Activated T-helper 1 cell treated with anti-CD3 and anti-CD28 coated beads, Interleukin-12 subunit alpha, Interleukin-12 subunit beta, Interleukin-2, Interleukin-4 antibody, amounts not matched to agents 30 ng/mL and 10 ng/mL and 1 ng/mL, durations not matched to agents 14 hours and 24 hours and 36 hours (primary cell): ENCODE results near the gene DMD. TPM values are rescaled to one million over a fixed set of nuclear protein-coding genes. Genes with fewer than 3 reads are reported as not detected.
"Not testable (repeated sequence)": the region's sequence is repeated elsewhere in the genome, so short reads cannot be mapped to it uniquely, and the experiment has no call there.

Source experiments
- DNase-seq: peaks from one replicate; pipeline ENCODE4 v3.0.0; 2021; ENCODE audit warnings: low spot score
- H3K27ac Mint-ChIP-seq: one replicate; pipeline ENCODE4 v1.8.0; 2021; ENCODE audit warnings: mild to moderate bottlenecking, mixed read lengths
- H3K27me3 Mint-ChIP-seq: one replicate; pipeline ENCODE4 v1.8.0; 2022; ENCODE audit warnings: mild to moderate bottlenecking, moderate library complexity, mixed read lengths; ENCODE audit not compliant: insufficient read depth
- H3K36me3 Mint-ChIP-seq: one replicate; pipeline ENCODE4 v1.8.0; 2021; ENCODE audit warnings: low read depth, mixed read lengths
- H3K4me1 Mint-ChIP-seq: one replicate; pipeline ENCODE4 v1.8.0; 2021; ENCODE audit warnings: low read depth, mixed read lengths
- H3K4me3 Mint-ChIP-seq: one replicate; pipeline ENCODE4 v1.8.0; 2021; ENCODE audit warnings: mild to moderate bottlenecking, moderate library complexity, mixed read lengths
- H3K9me3 Mint-ChIP-seq: one replicate; pipeline ENCODE4 v1.8.0; 2021; ENCODE audit warnings: mixed read lengths
- intact Hi-C: fragments of 100-400 bp; cut with micrococcal nuclease; formaldehyde crosslinking; loops from one replicate; pipeline ENCODE4 v1.15.1; 2024
- total RNA-seq: library from RNA; stranded (reverse); gene quantifications from 2 replicates; pipeline ENCODE4 v1.2.3, GENCODE V29; 2022

Gene DMD
- total RNA-seq, 1 donor from 2014 or later = 12.8 TPM

DNA sequence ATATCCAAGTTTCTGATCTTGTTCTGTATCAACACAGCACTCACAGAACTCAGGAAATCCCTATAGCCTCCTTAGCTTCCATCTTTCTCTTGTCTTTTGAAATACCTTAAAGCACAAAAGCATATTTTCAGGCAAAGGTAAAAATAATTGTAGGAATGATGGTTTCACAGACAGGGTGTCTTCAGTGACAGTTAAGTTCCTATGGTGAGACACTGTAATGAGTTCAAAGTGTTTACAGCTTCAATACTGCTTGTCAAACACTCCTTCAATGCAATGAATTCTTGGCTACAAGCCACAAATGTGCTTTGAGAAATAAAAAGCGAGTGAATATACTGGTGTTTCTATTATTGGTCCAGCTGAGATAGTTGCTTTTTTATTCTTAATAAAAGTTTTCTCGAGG is 466.0 kb downstream of the DMD start:
- no peaks in the 10 kb centered on the region for H3K4me1 Mint-ChIP-seq

DNA sequence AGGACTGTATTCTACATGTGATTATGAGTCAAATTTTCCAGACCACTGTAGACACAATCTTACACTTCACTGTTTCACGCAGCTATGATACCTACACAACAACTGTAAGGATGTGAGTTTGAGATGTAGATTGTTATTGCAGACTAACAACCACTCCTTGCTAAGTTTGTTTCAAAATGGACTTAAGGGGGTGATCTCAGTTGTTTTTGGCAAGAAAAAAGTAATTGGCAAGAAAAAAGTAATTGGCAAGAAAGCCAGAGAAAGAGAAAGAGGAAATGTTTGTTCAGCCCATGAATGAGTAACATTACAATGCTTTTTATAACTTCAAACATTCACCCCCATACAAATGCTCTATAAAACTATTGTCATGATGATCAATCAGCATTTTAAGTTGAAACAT is 466.4 kb downstream of the DMD start:
- Mint-ChIP-seq H3K4me1 (no peaks in the 10 kb centered on the region), H3K27ac (no peak overlapping the region), H3K4me3 (no peak overlapping the region), H3K27me3 (no peaks in the 10 kb centered on the region), H3K36me3 (no peaks in the 10 kb centered on the region), H3K9me3 (no peaks in the 10 kb centered on the region)
- intact Hi-C loops = no loop called here
- DNase-seq = no peak

More for the DNA sequence above, 466.0 kb downstream of the DMD start:
- Mint-ChIP-seq H3K36me3 (no peaks in the 10 kb centered on the region), H3K27me3 (no peaks in the 10 kb centered on the region), H3K27ac (no peak overlapping the region), H3K4me3 (no peak overlapping the region), H3K9me3 (no peaks in the 10 kb centered on the region)
- intact Hi-C loops = no loop called here
- no peak for DNase-seq

DNA sequence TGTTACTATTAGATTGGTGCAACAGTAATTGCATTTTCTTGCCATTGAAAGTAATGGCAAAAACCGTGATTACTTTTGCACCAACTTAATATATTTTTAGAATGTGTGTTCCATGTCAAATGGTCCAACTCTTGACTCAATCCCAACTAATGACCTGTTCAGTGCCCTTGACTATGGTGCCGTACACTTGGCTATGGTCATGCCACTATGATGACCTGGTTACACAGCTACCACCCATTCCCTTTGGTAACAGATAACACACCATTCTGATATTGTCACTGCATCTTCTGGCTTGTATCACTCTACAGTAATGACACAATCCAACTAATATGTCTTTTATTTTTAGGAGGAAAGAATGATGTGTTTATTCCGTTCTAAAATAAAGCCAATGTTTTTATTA is 469.4 kb downstream of the DMD start:
- intact Hi-C loops = no loop called here

DNA sequence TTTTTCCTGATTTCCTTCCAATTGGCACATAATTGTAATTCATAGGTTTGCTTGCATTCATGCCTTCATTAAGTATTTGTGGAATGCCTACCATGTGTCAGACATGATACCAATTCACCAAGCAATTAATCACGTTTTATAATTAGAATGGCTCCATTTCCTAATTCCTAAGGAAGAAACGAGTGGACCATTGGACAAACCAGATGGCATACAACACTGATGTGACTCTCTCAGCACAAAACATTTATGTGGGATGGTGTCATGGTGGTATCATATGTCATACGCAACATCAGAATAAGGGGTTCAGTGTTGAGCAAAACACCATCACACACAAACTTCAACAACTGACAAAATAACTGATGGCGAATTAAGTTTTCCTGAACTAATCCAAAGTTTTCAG is 502.8 kb downstream of the DMD start:
- Mint-ChIP-seq H3K4me1 (no peaks in the 10 kb centered on the region), H3K36me3 (no peaks in the 10 kb centered on the region), H3K4me3 (no peak overlapping the region), H3K27ac (no peak overlapping the region), H3K9me3 (no peaks in the 10 kb centered on the region), H3K27me3 (no peaks in the 10 kb centered on the region)
- DNase-seq = no peak
- intact Hi-C loops = no loop called here

More for the DNA sequence above, 469.4 kb downstream of the DMD start:
- H3K36me3 Mint-ChIP-seq = no peaks in the 10 kb centered on the region
- H3K27me3 Mint-ChIP-seq = no peaks in the 10 kb centered on the region
- H3K9me3 Mint-ChIP-seq = no peaks in the 10 kb centered on the region
- DNase-seq = no peak
- no peak overlapping the region for H3K4me3 Mint-ChIP-seq
- H3K4me1 Mint-ChIP-seq = no peaks in the 10 kb centered on the region
- H3K27ac Mint-ChIP-seq = no peak overlapping the region

- H3K4me3 Mint-ChIP-seq, H3K27ac Mint-ChIP-seq, intact Hi-C loops, H3K4me1 Mint-ChIP-seq, H3K9me3 Mint-ChIP-seq, DNase-seq, H3K36me3 Mint-ChIP-seq, H3K27me3 Mint-ChIP-seq: not testable (repeated sequence)
Measured at GRCh38 chrX:32705385-32705784, 506.0 kb downstream of the DMD start.

DNA sequence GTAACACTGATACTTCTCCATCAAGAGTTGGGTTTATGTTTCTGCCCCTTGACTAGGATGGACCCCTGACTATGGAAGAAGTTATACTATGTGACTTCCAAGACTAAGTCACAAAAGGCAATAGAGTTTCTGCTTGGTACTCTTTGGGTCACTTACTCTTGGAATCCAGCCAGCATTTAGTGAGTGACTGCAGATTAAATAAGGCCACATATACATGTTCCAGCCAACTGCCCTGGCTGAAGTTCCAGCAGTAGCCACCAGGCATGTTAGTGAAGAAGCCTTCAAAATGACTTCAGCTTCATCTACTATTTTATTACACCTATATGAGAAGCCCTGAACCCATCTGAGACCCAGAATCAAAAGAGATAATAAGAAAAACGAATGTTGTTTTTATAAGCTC is 524.0 kb downstream of the DMD start:
- no peak for DNase-seq
- H3K4me1 Mint-ChIP-seq = no peaks in the 10 kb centered on the region
- no peak overlapping the region for H3K27ac Mint-ChIP-seq
- no peaks in the 10 kb centered on the region for H3K9me3 Mint-ChIP-seq
- no peaks in the 10 kb centered on the region for H3K27me3 Mint-ChIP-seq
- H3K4me3 Mint-ChIP-seq = no peak overlapping the region
- no peaks in the 10 kb centered on the region for H3K36me3 Mint-ChIP-seq
- intact Hi-C loops = no loop called here

DNA sequence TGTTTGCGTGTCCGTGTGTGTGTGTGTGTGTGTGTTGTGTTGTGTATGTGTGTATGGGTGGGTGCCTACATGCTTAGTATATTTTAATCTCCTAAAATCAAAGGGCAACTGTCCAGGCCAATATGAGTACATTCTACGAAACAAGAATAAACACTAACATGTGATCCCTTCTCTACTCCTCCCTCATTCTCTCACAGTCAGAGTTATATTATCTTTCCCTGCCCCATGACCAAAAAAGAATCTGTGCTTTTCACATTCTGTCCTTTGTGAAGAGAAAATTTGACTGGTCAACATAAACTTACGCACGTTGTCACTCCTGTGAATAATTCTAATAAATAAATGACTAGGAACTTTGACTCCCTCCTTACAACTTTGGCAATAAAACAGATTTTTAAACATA is 532.9 kb downstream of the DMD start:
- no peak for DNase-seq
- H3K9me3 Mint-ChIP-seq = no peaks in the 10 kb centered on the region
- no peak overlapping the region for H3K4me3 Mint-ChIP-seq
- H3K36me3 Mint-ChIP-seq = no peaks in the 10 kb centered on the region
- no peaks in the 10 kb centered on the region for H3K4me1 Mint-ChIP-seq
- H3K27me3 Mint-ChIP-seq = no peaks in the 10 kb centered on the region
- intact Hi-C loops = no loop called here
- H3K27ac Mint-ChIP-seq = no peak overlapping the region

DNA sequence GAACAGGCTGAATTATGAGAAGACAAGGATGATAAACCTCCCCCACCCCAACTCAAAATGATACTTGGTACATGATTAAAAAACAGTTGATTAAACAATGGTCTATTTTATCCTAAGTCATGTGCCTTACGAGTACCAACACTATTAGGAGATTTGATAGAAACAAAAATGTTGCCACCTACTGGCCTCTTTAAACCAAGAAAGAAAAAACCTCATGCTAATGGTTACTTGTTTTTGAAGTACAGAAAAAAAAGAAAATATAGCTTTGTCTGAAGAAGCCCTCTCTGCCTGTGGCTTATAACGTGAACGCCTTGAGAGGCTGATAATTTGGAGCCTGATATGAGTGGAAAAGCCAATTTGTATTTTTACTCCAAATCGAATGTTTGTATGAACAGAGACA is 538.2 kb downstream of the DMD start:
- Mint-ChIP-seq H3K4me1 (no peaks in the 10 kb centered on the region), H3K36me3 (no peaks in the 10 kb centered on the region), H3K27ac (no peak overlapping the region), H3K27me3 (no peaks in the 10 kb centered on the region), H3K4me3 (no peak overlapping the region), H3K9me3 (no peaks in the 10 kb centered on the region)
- DNase-seq = no peak
- intact Hi-C loops = no loop called here

DNA sequence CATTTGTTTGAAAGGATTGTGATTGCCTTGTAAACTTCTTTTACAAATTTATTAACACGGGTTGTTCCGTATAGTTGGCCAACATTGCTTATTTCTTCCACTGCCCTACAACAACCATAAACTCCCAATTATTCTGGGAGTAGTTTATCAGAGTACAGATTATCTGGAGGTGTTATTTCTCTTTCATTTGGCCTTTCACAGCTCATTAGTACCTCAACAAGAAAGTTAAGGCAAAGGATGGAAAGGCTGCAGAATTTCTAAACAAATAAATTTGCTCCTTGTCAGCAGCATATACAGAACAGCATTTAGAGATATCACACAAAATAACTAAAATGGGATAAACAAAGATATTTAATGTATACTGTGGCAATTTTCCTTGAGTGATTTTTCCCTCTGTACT is 548.8 kb downstream of the DMD start:
- Mint-ChIP-seq H3K9me3 (peaks cover 5% of the 10 kb centered on the region), H3K36me3 (no peaks in the 10 kb centered on the region), H3K27me3 (no peaks in the 10 kb centered on the region), H3K4me3 (no peak overlapping the region), H3K4me1 (no peaks in the 10 kb centered on the region), H3K27ac (no peak overlapping the region)
- intact Hi-C loops = no loop called here
- no peak for DNase-seq

GRCh38 chrX:32644476-32645245 is 566.7 kb downstream of the DMD start:
- H3K27ac Mint-ChIP-seq = no peak overlapping the region
- H3K4me1 Mint-ChIP-seq = no peaks in the 10 kb centered on the region
- intact Hi-C loops = no loop called here
- no peak for DNase-seq
- H3K9me3 Mint-ChIP-seq = no peaks in the 10 kb centered on the region
- no peaks in the 10 kb centered on the region for H3K27me3 Mint-ChIP-seq
- H3K4me3 Mint-ChIP-seq = no peak overlapping the region
- no peaks in the 10 kb centered on the region for H3K36me3 Mint-ChIP-seq

- Mint-ChIP-seq H3K36me3 (no peaks in the 10 kb centered on the region), H3K27me3 (no peaks in the 10 kb centered on the region), H3K4me3 (no peak overlapping the region), H3K9me3 (no peaks in the 10 kb centered on the region), H3K27ac (no peak overlapping the region), H3K4me1 (no peaks in the 10 kb centered on the region)
- intact Hi-C loops = no loop called here
- DNase-seq = no peak
Measured at GRCh38 chrX:32642283-32642682, 569.1 kb downstream of the DMD start.

DNA sequence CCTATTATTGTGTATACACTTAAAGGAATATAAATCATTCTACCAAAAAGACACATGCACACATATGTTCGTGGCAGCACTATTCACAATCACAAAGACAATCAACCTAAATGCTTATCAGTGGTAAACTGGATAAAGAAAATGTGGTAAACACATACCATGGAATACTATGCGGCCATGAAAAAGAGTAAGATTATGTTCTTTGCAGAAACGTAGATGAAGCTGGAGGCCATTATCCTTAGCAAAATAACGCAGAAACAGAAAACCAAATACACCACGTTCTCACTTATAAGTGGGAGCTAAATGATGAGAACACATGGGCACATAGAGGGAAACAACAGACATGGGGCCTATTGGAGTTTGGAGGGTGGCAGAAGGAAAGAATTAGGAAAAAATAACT is 593.2 kb downstream of the DMD start:
- intact Hi-C loops = no loop called here

DNA sequence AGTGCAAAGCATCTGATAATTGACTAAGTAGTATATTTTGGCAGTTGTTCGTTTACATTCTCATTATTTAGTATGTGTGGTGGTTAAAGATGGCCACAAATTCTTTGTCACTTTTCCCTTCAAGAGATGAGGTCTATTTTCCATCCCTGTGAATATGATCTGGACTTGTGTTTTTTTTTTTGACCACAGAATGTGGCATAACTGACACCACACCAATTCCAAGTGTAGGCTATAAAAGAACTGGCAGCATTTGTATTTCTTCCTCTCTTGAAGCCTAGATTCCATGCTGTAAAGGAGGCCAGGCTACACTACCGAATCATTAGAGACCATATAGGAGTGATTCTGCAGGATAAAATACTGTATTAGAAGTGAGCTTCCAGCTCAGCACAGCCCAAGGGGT is 596.6 kb downstream of the DMD start:
- intact Hi-C loops = no loop called here
- DNase-seq = no peak
- H3K27ac Mint-ChIP-seq = no peak overlapping the region
- no peaks in the 10 kb centered on the region for H3K36me3 Mint-ChIP-seq
- no peaks in the 10 kb centered on the region for H3K4me1 Mint-ChIP-seq
- no peak overlapping the region for H3K4me3 Mint-ChIP-seq
- H3K9me3 Mint-ChIP-seq = no peaks in the 10 kb centered on the region
- no peaks in the 10 kb centered on the region for H3K27me3 Mint-ChIP-seq

More for the DNA sequence above, 593.2 kb downstream of the DMD start:
- H3K27ac Mint-ChIP-seq = no peak overlapping the region
- no peak overlapping the region for H3K4me3 Mint-ChIP-seq
- H3K36me3 Mint-ChIP-seq = no peaks in the 10 kb centered on the region
- H3K9me3 Mint-ChIP-seq = no peaks in the 10 kb centered on the region
- DNase-seq = no peak
- no peaks in the 10 kb centered on the region for H3K27me3 Mint-ChIP-seq
- no peaks in the 10 kb centered on the region for H3K4me1 Mint-ChIP-seq

GRCh38 chrX:32599156-32599555 is 612.2 kb downstream of the DMD start:
- no peak for DNase-seq
- H3K9me3 Mint-ChIP-seq = no peaks in the 10 kb centered on the region
- H3K27ac Mint-ChIP-seq = no peak overlapping the region
- intact Hi-C loops = no loop called here
- H3K4me3 Mint-ChIP-seq = no peak overlapping the region
- no peaks in the 10 kb centered on the region for H3K4me1 Mint-ChIP-seq
- H3K36me3 Mint-ChIP-seq = no peaks in the 10 kb centered on the region
- no peaks in the 10 kb centered on the region for H3K27me3 Mint-ChIP-seq
